GM12878 (cell line): Measurements from ENCODE around the gene ASPG. TPM values are rescaled to one million over a fixed set of nuclear protein-coding genes. Genes with fewer than 3 reads are reported as not detected.

ENCODE experiments used
- ATAC-seq: fragments of 200-7000 bp; cut with Tn5 transposase; 3 replicates; pipeline ENCODE4 v1.9.1; 2020; ENCODE audit warnings: mild to moderate bottlenecking, moderate library complexity
- BruUV-seq: library from RNA; stranded (reverse); fragments of 400-500 nt; replicated peaks from 2 replicates; lab custom pipeline; 2021; lab: Mats Ljungman, UMichigan
- CTCF ChIA-PET: fragments of 300-600 bp; sonication (Branson Sonifier 250); formaldehyde crosslinking; extraction: SDS; loops from one replicate; lab custom pipeline; 2021; ENCODE audit warnings: inconsistent platforms; lab: Yijun Ruan, JAX
- POLR2A ChIA-PET: fragments of 350-600 bp; formaldehyde crosslinking; extraction: SDS; loops from one replicate; lab custom pipeline; 2021; ENCODE audit warnings: inconsistent platforms; lab: Charles Lee
- RAD21 ChIA-PET: fragments of 300-600 bp; sonication (Branson Sonifier 250); formaldehyde crosslinking; loops from one replicate; lab custom pipeline; 2023; ENCODE audit warnings: antibody characterized with exemption; ENCODE audit not compliant: unreplicated experiment; lab: Charles Lee
- SMC1A ChIA-PET: fragments of 300-600 bp; sonication (Branson Sonifier 250); formaldehyde crosslinking; loops from one replicate; lab custom pipeline; 2023; ENCODE audit not compliant: unreplicated experiment, uncharacterized antibody; lab: Charles Lee
- DNase-seq: peaks from one replicate; pipeline ENCODE4 v3.0.0-alpha.2; 2011; ENCODE audit warnings: low read depth, low spot score
- FAIRE-seq: peaks from 3 replicates; lab custom pipeline; 2011; peaks lifted over from hg19 to GRCh38; lab: Jason Lieb, UNC
- H2AFZ ChIP-seq: 2 replicates; pipeline ENCODE4 v1.6.0; 2011; ENCODE audit warnings: low read depth, low read length, control low read depth; ENCODE audit not compliant: control insufficient read depth
- H3K27ac ChIP-seq: 2 replicates; pipeline ENCODE4 v1.5.1; 2011; ENCODE audit warnings: control low read depth; ENCODE audit not compliant: control insufficient read depth, insufficient read depth
- H3K27me3 ChIP-seq, 2 experiments: replicated peaks in 1 of 2; 2 replicates each; pipeline versions ENCODE4 v1.6.0 to v1.6.1; 2011; ENCODE audit warnings: low read length in 1 of 2; ENCODE audit not compliant: control insufficient read depth in 2 of 2, insufficient read depth in 2 of 2
- H3K36me3 ChIP-seq, 2 experiments: 2 replicates each; pipeline ENCODE4 v1.5.1; 2011; ENCODE audit warnings: low read length in 1 of 2; ENCODE audit not compliant: control insufficient read depth in 2 of 2, insufficient read depth in 2 of 2
- H3K4me1 ChIP-seq: 2 replicates; pipeline ENCODE4 v1.6.1; 2011; ENCODE audit warnings: mild to moderate bottlenecking, low read length, moderate library complexity, mixed read lengths; ENCODE audit not compliant: control insufficient read depth, insufficient read depth
- H3K4me2 ChIP-seq: 2 replicates; pipeline ENCODE4 v1.6.0; 2011; ENCODE audit warnings: control low read depth; ENCODE audit not compliant: control insufficient read depth, insufficient read depth
- H3K4me3 ChIP-seq: fragments of 200-600 bp; sonication (generic); 2 replicates; pipeline ENCODE4 v1.5.1; 2016
- H3K79me2 ChIP-seq: 2 replicates; pipeline ENCODE4 v1.6.0; 2011; ENCODE audit warnings: low read length; ENCODE audit not compliant: control insufficient read depth, insufficient read depth
- H3K9ac ChIP-seq: 2 replicates; pipeline ENCODE4 v1.8.0; 2011; ENCODE audit warnings: low read length, control low read depth, mixed read lengths; ENCODE audit not compliant: control insufficient read depth, insufficient read depth
- H3K9me3 ChIP-seq: replicated peaks from 3 replicates; pipeline ENCODE4 v1.5.1; 2011; ENCODE audit warnings: mild to moderate bottlenecking, low read length; ENCODE audit not compliant: control insufficient read depth, insufficient read depth
- H4K20me1 ChIP-seq: 2 replicates; pipeline ENCODE4 v1.6.0; 2011; ENCODE audit not compliant: control insufficient read depth, insufficient read depth
- BRCA1 ChIP-seq: IDR thresholded peaks from 2 replicates; pipeline ENCODE4 v1.6.1; 2011; ENCODE audit warnings: low read depth, low read length, improper control_type of control experiment
- CEBPZ ChIP-seq: fragments of 150-350 bp; IDR thresholded peaks from 2 replicates; pipeline ENCODE4 v1.6.1; 2016; ENCODE audit warnings: low read depth, low read length
- LARP7 ChIP-seq: fragments of 450-650 bp; IDR thresholded peaks from 2 replicates; pipeline ENCODE4 v1.6.1; 2017; ENCODE audit warnings: mild to moderate bottlenecking
- NKRF ChIP-seq: fragments of 450-650 bp; conservative IDR thresholded peaks from 2 replicates; pipeline ENCODE4 v1.6.1; 2017; ENCODE audit warnings: mild to moderate bottlenecking, moderate library complexity
- STAT3 ChIP-seq: IDR thresholded peaks from 2 replicates; pipeline ENCODE4 v1.6.1; 2011; ENCODE audit warnings: low read depth, low read length, improper control_type of control experiment
- ZNF384 ChIP-seq: IDR thresholded peaks from 2 replicates; pipeline ENCODE4 v1.6.1; 2012; ENCODE audit warnings: low read depth, mild to moderate bottlenecking, low read length, improper control_type of control experiment, borderline replicate concordance
- ZNF592 ChIP-seq: fragments of 450-650 bp; IDR thresholded peaks from 2 replicates; pipeline ENCODE4 v1.6.1; 2017; ENCODE audit warnings: mild to moderate bottlenecking, moderate library complexity
- WGBS: methylation state at CpG from one replicate; pipeline ENCODE4 v1.1.6; 2016; ENCODE audit warnings: low lambda C conversion rate; ENCODE audit not compliant: insufficient replicate concordance, insufficient coverage; ENCODE audit errors: missing lambda C conversion rate; 5-methylcytosine and 5-hydroxymethylcytosine counted together
- in situ Hi-C: fragments of 300-500 bp; cut with MboI; formaldehyde crosslinking; loops from 9 replicates; pipeline ENCODE4 v1.14.3; 2018; ENCODE audit warnings: mixed read lengths
- intact Hi-C: fragments of 100-400 bp; cut with micrococcal nuclease; formaldehyde crosslinking; loops from one replicate; pipeline ENCODE4 v1.14.2; 2022; ENCODE audit not compliant: unreplicated experiment
- polyA plus RNA-seq, 11 experiments: library from polyadenylated mRNA; depleted of rRNA in 4 of 11; unstranded in 6 of 11; stranded (reverse) in 5 of 11; fragments of >200 nt; fragmentation: Nextera tagmentation in 4 of 11; fragmentation: Illumina TruSeq in 1 of 11; extraction: Ambion mirVana in 4 of 11; extraction: Trizol in 1 of 11; gene quantifications; 1 replicate in 1 of 11; 2 replicates in 10 of 11; pipeline versions ENCODE4 v1.2.1 to v1.2.3, GENCODE V29; 2011 to 2016; ENCODE audit warnings: inconsistent platforms in 2 of 11, missing spikeins in 2 of 11, low read depth in 1 of 11
- total RNA-seq, 4 experiments: library from RNA; depleted of rRNA in 3 of 4; stranded (reverse); fragments of >200 nt in 3 of 4; fragmentation: Illumina TruSeq in 1 of 4; extraction: Trizol in 1 of 4; gene quantifications; 2 replicates each; pipeline versions ENCODE4 v1.2.1 to v1.2.3, GENCODE V29; 2013 to 2021
- TF ChIP-seq, protein P1 (sequence below), 3 experiments: IDR thresholded peaks in 2 of 3; conservative IDR thresholded peaks in 1 of 3; 2 replicates each; pipeline ENCODE4 v1.5.1; 2011; ENCODE audit warnings: low read depth in 3 of 3, low read length in 3 of 3, mild to moderate bottlenecking in 3 of 3, control low read depth in 2 of 3, moderate library complexity in 2 of 3, inconsistent platforms in 1 of 3, mixed read lengths in 1 of 3; ENCODE audit not compliant: control insufficient read depth in 2 of 3, insufficient read depth in 1 of 3; ENCODE audit errors: extremely low read depth in 1 of 3
- TF ChIP-seq, protein P2 (sequence below): fragments of 450-650 bp; IDR thresholded peaks from 2 replicates; pipeline ENCODE4 v1.6.1; 2017; ENCODE audit warnings: mild to moderate bottlenecking

The ASPG gene
- total and polyA plus RNA-seq, 10 of the 15 experiments (the other 5 are each of a cell fraction or from before 2014, with no cell fraction given) = not detected

GRCh38 chr14:104117341-104118005 lies 32.0 kb downstream of the ASPG start:
- Histone ChIP-seq H3K4me2 (no peak overlapping the region), H3K27ac (no peak overlapping the region), H3K4me1 (no peaks in the 10 kb centered on the region), H3K9me3 (no peaks in the 10 kb centered on the region), H3K4me3 (no peak overlapping the region), H3K79me2 (no peaks in the 10 kb centered on the region), H3K36me3 (no peaks in the 10 kb centered on the region), H3K27me3 (no peaks in the 10 kb centered on the region; a peak in 1 of 4 replicates), H3K9ac (no peak overlapping the region), H2AFZ (no peak overlapping the region), H4K20me1 (no peaks in the 10 kb centered on the region)
- ChIA-PET RAD21 (no interaction called here), SMC1A (no interaction called here), POLR2A (no interaction called here), CTCF (no interaction called here)
- TF ChIP-seq ZNF384 (no peak), ZNF592 (no peak), NKRF (no peak), STAT3 (no peak), BRCA1 (no peak), LARP7 (no peak), CEBPZ (no peak)
- TF ChIP-seq, protein P1, sequence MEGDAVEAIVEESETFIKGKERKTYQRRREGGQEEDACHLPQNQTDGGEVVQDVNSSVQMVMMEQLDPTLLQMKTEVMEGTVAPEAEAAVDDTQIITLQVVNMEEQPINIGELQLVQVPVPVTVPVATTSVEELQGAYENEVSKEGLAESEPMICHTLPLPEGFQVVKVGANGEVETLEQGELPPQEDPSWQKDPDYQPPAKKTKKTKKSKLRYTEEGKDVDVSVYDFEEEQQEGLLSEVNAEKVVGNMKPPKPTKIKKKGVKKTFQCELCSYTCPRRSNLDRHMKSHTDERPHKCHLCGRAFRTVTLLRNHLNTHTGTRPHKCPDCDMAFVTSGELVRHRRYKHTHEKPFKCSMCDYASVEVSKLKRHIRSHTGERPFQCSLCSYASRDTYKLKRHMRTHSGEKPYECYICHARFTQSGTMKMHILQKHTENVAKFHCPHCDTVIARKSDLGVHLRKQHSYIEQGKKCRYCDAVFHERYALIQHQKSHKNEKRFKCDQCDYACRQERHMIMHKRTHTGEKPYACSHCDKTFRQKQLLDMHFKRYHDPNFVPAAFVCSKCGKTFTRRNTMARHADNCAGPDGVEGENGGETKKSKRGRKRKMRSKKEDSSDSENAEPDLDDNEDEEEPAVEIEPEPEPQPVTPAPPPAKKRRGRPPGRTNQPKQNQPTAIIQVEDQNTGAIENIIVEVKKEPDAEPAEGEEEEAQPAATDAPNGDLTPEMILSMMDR (IDR thresholded peaks at IDR 0.05 in 2 of 3, conservative IDR thresholded peaks at IDR 0.05 in 1 of 3; ENCODE audit: control insufficient read depth in 2 of 3, extremely low read depth in 1 of 3, insufficient read depth in 1 of 3, low read depth in 3 of 3, low read length in 3 of 3) = no peak
- TF ChIP-seq, protein P2, sequence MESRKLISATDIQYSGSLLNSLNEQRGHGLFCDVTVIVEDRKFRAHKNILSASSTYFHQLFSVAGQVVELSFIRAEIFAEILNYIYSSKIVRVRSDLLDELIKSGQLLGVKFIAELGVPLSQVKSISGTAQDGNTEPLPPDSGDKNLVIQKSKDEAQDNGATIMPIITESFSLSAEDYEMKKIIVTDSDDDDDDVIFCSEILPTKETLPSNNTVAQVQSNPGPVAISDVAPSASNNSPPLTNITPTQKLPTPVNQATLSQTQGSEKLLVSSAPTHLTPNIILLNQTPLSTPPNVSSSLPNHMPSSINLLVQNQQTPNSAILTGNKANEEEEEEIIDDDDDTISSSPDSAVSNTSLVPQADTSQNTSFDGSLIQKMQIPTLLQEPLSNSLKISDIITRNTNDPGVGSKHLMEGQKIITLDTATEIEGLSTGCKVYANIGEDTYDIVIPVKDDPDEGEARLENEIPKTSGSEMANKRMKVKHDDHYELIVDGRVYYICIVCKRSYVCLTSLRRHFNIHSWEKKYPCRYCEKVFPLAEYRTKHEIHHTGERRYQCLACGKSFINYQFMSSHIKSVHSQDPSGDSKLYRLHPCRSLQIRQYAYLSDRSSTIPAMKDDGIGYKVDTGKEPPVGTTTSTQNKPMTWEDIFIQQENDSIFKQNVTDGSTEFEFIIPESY = no peak
- in situ Hi-C loops (no loop called here), intact Hi-C loops (no loop called here)
- ATAC-seq (no peak), FAIRE-seq (no peak), DNase-seq (no peak)
- 81% methylated on average over 64 of the region's 71 CpGs for WGBS
- BruUV-seq = no TSS peak
